ENCODE measurements around the gene CSNK1D.
"Not testable (repeated sequence)": the region's sequence is repeated elsewhere in the genome, so short reads cannot be mapped to it uniquely, and the experiment has no call there.

The CSNK1D gene

GRCh38 chr17:82217530-82218204, 55.8 kb downstream of the CSNK1D start:
- DNase-seq (ENCODE audit: insufficient read length, low spot score) (no peak), FAIRE-seq (no peak)

- FAIRE-seq = no peak
- no peak for DNase-seq (ENCODE audit: insufficient read length, low spot score)
Observed at GRCh38 chr17:82217120-82217529, 56.4 kb downstream of the CSNK1D start.

GRCh38 chr17:82216301-82217119, 57.0 kb downstream of the CSNK1D start:
- peak; percentile 84 for FAIRE-seq
- DNase-seq (ENCODE audit: insufficient read length, low spot score) = peak; percentile 48

GRCh38 chr17:82215972-82216300, 57.6 kb downstream of the CSNK1D start:
- no peak for FAIRE-seq
- DNase-seq (ENCODE audit: insufficient read length, low spot score) = no peak

- FAIRE-seq = no peak
- DNase-seq (ENCODE audit: insufficient read length, low spot score) = no peak
Observed at GRCh38 chr17:82215095-82215971, 58.2 kb downstream of the CSNK1D start.

GRCh38 chr17:82214012-82214628, 59.4 kb downstream of the CSNK1D start:
- FAIRE-seq (no peak), DNase-seq (ENCODE audit: insufficient read length, low spot score) (no peak)

GRCh38 chr17:82213251-82214011, 60.1 kb downstream of the CSNK1D start:
- FAIRE-seq (peak; percentile 53), DNase-seq (ENCODE audit: insufficient read length, low spot score) (no peak)

- DNase-seq (ENCODE audit: insufficient read length, low spot score) (peak; percentile 95), FAIRE-seq (peak; percentile 4)
Observed at GRCh38 chr17:82212331-82213250, 60.9 kb downstream of the CSNK1D start, which contains the start of gene CCDC57. CCDC57 (minus strand) TSS chr17:82212842; CDS start chr17:82201944, 10,898 bp downstream.

GRCh38 chr17:82210655-82211054, 62.8 kb downstream of the CSNK1D start:
- not testable (repeated sequence) for DNase-seq (ENCODE audit: insufficient read length, low spot score); FAIRE-seq

- peak; percentile 81 for DNase-seq (ENCODE audit: insufficient read length, low spot score)
- FAIRE-seq = peak; percentile 98
Observed at GRCh38 chr17:82205720-82206508, 67.6 kb downstream of the CSNK1D start.

GRCh38 chr17:82204831-82205719, 68.4 kb downstream of the CSNK1D start:
- DNase-seq (ENCODE audit: insufficient read length, low spot score) (no peak), FAIRE-seq (no peak)

GRCh38 chr17:82203920-82204319, 69.6 kb downstream of the CSNK1D start:
- no peak for FAIRE-seq
- DNase-seq (ENCODE audit: insufficient read length, low spot score) = no peak

GRCh38 chr17:82202981-82203380, 70.5 kb downstream of the CSNK1D start:
- FAIRE-seq (no peak), DNase-seq (ENCODE audit: insufficient read length, low spot score) (no peak)

GRCh38 chr17:82201498-82201910, 72.0 kb downstream of the CSNK1D start:
- no peak for DNase-seq (ENCODE audit: insufficient read length, low spot score)

GRCh38 chr17:82200743-82201497, 72.6 kb downstream of the CSNK1D start:
- DNase-seq (ENCODE audit: insufficient read length, low spot score) (no peak), FAIRE-seq (no peak)

More at GRCh38 chr17:82201498-82201910, 72.0 kb downstream of the CSNK1D start:
- FAIRE-seq = no peak

GRCh38 chr17:82200135-82200534, 73.4 kb downstream of the CSNK1D start:
- no peak for FAIRE-seq
- no peak for DNase-seq (ENCODE audit: insufficient read length, low spot score)
